Fibroblast of mammary gland (primary cell): ENCODE measurements around the gene IDUA.
A peak's percentile ranks its signal among the peaks of the same experiment; 100 is the strongest.

Experiments
- DNase-seq: peaks from one replicate; pipeline ENCODE4 v3.0.0-alpha.2; 2010; ENCODE audit warnings: low read depth
- H3K4me3 ChIP-seq: 2 replicates; pipeline ENCODE4 v1.5.1; 2011; ENCODE audit warnings: low read depth, mild to moderate bottlenecking, low read length, moderate library complexity; ENCODE audit not compliant: control insufficient read depth
- TF ChIP-seq, protein P1 (sequence below): conservative IDR thresholded peaks from 2 replicates; pipeline ENCODE4 v1.5.1; 2011; ENCODE audit warnings: low read depth, low read length, inconsistent platforms; ENCODE audit not compliant: control insufficient read depth, insufficient read depth

IDUA gene

DNA sequence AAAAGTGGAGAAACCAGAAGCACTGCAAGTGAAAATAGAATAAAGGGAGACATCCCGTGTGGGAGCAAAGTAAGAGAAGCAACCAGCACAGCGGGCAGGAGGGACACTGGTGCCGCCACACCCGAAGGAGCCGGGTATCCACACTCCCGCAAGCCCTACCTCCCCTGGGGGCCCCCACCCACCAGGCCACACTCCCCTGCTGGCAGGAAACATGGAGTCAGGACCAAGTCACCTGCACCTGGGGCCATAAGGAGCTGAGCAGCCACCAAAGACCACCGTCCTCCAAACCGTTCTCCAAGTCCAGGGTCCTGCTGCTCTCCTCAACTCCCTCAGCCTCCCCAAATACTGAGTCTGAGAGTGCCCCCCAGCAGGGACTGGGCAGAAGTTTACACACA lies 55.1 kb downstream of the IDUA start:
- TF ChIP-seq, protein P1, sequence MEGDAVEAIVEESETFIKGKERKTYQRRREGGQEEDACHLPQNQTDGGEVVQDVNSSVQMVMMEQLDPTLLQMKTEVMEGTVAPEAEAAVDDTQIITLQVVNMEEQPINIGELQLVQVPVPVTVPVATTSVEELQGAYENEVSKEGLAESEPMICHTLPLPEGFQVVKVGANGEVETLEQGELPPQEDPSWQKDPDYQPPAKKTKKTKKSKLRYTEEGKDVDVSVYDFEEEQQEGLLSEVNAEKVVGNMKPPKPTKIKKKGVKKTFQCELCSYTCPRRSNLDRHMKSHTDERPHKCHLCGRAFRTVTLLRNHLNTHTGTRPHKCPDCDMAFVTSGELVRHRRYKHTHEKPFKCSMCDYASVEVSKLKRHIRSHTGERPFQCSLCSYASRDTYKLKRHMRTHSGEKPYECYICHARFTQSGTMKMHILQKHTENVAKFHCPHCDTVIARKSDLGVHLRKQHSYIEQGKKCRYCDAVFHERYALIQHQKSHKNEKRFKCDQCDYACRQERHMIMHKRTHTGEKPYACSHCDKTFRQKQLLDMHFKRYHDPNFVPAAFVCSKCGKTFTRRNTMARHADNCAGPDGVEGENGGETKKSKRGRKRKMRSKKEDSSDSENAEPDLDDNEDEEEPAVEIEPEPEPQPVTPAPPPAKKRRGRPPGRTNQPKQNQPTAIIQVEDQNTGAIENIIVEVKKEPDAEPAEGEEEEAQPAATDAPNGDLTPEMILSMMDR = no peak
- H3K4me3 ChIP-seq = peak overlapping the region; percentile 9
- no peak for DNase-seq

DNA sequence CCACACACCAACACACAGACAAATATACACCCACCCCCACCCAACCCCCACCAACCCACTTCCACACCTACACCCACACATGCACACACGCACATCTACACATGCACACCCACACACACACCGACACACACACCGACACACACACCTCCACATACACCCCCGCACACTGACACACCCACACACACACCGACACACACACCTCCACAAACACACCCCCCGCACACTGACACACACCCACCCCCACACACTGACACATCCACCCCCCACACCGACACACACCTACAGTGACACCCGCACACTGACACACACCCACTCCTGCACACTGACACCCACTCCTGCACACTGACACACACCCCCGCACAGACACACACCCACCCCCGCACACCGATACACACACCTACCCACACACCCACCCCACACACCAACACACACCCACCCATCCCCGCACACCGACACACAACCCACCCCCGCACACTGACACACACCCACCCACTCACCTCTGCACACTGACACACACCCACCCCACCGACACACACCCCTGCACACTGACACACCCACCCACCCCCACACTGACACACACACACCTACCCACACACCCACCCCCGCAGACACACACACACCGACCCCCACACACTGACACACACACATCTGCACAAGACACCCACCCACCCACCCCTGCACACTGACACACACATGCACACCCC lies 55.7 kb downstream of the IDUA start:
- H3K4me3 ChIP-seq = no peak overlapping the region
- DNase-seq = no peak
- TF ChIP-seq, protein P1 = no peak

DNA sequence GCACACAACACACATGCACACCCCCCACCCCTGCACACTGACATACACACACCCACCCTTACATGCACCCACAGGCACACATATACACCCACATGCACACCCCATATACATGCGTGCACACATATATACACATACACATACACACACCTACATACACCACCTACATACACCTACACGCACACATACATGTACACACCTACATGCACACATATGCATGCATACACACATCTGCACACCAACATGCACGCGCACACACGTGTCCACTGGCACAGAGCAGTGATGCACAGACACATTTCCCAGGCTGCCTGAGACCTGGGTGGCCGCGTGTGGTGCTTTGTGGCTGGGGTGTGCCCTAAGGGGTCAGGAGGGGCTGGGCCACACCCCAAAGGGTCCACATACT lies 56.3 kb downstream of the IDUA start:
- DNase-seq = no peak
- H3K4me3 ChIP-seq = no peak overlapping the region
- TF ChIP-seq, protein P1 = no peak

DNA sequence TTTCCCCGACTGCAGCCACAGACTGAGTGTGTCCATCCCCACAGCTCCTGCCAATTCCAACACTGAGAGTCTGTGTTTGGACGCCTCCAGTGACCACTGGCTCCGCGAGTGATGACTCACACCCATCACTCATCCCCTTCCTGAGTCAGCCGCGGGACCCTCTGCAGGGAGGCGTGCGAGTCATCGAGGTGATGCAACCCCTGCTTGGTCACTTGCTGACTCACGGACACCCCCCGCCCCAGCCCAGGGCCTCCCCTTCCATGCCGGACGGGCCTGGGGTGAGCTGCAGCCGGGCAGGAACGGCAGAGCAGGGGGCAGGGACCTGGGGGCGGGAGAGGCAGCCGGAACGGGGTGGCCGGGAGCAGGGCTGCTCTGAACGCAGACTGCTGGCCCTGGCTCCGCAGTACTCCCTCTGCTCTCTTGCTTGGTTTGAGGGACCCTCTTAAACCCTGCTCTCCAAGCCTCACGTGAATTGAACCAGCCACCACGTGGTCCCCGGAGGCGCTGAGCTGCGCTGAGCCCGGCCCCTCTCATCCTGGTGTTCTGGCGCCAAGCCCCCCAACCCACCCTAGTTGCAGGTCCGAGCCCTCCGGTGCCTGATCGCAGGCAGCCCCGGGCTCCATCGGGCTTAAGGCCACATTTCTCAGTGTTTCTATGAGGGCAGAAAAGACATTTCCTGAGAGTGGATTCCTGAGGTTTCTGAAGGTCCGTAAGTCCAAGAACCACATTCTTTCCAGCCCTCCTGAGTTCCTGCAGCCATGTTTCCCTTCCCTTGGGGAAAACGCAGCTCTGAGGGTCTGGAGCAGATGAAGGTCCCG lies 57.0 kb downstream of the IDUA start:
- peak; percentile 100 for DNase-seq
- TF ChIP-seq, protein P1 = no peak
- H3K4me3 ChIP-seq = peak overlapping the region; percentile 9

DNA sequence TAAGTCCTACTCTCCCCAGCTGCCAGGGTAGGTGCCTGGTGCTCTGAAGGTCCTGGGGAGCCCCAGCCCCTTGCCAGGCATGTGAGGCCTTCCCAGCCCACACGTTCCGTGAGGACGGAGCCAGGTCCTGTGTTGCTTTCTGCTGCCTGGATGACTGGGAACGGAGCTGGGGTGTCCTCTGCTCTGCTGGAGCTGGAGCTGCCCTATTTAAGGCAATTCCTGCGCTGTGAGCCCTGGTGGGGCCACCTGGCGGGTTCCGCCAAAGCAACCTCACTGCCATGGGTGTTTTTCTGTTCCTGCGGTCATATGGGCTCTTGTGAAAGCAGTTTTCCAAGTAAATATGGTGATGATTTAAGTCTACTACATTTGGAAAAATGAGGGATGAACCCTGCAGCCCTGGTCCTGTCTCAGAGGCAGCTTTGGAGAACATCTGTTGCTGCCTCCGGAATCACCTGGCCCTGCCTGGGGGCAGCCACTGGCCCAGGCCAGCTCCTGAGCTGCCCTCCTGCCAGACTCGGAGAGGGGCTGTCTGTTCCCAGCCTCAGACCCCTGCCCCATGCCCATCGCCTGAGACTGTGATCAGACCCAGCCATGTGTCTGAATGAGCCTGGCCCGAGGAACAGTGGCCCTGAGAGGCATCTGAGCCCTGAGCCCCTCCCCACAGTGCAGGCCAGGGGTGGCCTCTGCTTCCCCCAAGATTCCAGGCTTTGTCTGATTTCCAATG lies 57.8 kb downstream of the IDUA start:
- peak; percentile 22 for DNase-seq
- no peak overlapping the region for H3K4me3 ChIP-seq
- TF ChIP-seq, protein P1 = no peak

DNA sequence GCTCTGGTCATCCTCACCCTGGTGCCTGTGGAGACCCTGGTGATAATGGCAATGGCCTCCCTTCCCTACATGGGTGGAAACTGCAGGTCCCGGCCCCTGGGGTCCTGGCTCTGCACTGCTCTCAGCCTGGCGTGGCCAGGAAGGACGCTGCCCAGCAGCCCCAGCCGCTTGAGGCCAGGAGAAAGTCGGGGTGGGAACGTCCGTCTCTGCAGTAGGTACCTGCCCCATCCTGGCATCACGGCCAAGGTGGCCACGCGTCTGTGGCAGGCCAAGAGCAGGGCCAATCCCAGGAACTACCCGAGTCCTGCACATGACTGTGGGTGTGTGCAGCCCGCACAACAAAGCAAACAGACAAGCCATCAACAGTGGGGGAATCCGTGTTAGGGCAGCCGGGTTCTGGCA lies 58.4 kb downstream of the IDUA start:
- no peak for DNase-seq
- TF ChIP-seq, protein P1 = no peak
- no peak overlapping the region for H3K4me3 ChIP-seq
